Mesothelial cell of epicardium (in vitro differentiated cells): ENCODE measurements around the gene RAPGEF1. TPM values are rescaled to one million over a fixed set of nuclear protein-coding genes. Genes with fewer than 3 reads are reported as not detected.

Source experiments
- DNase-seq, 2 experiments: peaks; one replicate each; pipeline ENCODE4 v3.0.0; 2021; ENCODE audit warnings: low spot score in 2 of 2; ENCODE audit not compliant: unreplicated experiment in 2 of 2
- H3K27ac Mint-ChIP-seq: 2 replicates; pipeline ENCODE4 v1.8.0; 2021; ENCODE audit warnings: mixed read lengths
- H3K27me3 Mint-ChIP-seq: 2 replicates; pipeline ENCODE4 v1.8.0; 2021; ENCODE audit warnings: low read depth, mixed read lengths
- H3K36me3 Mint-ChIP-seq: 2 replicates; pipeline ENCODE4 v1.8.0; 2021; ENCODE audit warnings: mixed read lengths
- H3K4me1 Mint-ChIP-seq: 2 replicates; pipeline ENCODE4 v1.8.0; 2021; ENCODE audit warnings: mixed read lengths
- H3K4me3 Mint-ChIP-seq: 2 replicates; pipeline ENCODE4 v1.8.0; 2021; ENCODE audit warnings: mild to moderate bottlenecking, moderate library complexity, mixed read lengths
- H3K9me3 Mint-ChIP-seq: 2 replicates; pipeline ENCODE4 v1.8.0; 2021; ENCODE audit warnings: mixed read lengths
- total RNA-seq: library from RNA; stranded (reverse); gene quantifications from 3 replicates; pipeline ENCODE4 v1.2.1, GENCODE V29; 2021
- TF ChIP-seq, protein P1 (sequence below): fragments of 200-600 bp; sonication (generic); IDR thresholded peaks from one replicate; pipeline ENCODE4 v1.5.0; 2021; ENCODE audit warnings: antibody characterized with exemption; ENCODE audit not compliant: unreplicated experiment

Gene RAPGEF1
- total RNA-seq, 1 donor from 2014 or later: 50.4 TPM

DNA sequence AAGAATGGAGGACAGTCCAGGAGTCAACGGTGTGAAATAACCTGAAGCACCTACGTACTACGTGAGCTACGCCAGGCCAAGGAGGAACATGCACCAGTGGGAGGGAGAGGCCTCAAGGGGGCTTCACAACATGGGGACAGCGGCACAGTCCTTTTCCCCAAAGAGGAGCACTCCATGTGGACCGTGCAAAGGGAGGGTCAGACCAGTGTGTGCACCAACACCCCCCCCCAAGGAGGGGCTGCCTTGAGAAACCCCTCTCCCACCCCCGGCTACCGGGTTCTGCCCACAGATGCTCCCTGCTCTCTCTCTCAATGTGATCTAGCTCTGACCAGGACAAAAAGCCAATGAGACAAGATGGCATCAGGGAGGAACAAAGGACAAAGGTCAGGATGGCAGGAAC lies 126.0 kb downstream of the RAPGEF1 start:
- Mint-ChIP-seq H3K27me3 (no peaks in the 10 kb centered on the region), H3K36me3 (peaks cover 36% of the 10 kb centered on the region), H3K27ac (no peak overlapping the region), H3K9me3 (no peaks in the 10 kb centered on the region), H3K4me3 (no peak overlapping the region), H3K4me1 (peaks cover 29% of the 10 kb centered on the region)
- no peak for DNase-seq
- TF ChIP-seq, protein P1, sequence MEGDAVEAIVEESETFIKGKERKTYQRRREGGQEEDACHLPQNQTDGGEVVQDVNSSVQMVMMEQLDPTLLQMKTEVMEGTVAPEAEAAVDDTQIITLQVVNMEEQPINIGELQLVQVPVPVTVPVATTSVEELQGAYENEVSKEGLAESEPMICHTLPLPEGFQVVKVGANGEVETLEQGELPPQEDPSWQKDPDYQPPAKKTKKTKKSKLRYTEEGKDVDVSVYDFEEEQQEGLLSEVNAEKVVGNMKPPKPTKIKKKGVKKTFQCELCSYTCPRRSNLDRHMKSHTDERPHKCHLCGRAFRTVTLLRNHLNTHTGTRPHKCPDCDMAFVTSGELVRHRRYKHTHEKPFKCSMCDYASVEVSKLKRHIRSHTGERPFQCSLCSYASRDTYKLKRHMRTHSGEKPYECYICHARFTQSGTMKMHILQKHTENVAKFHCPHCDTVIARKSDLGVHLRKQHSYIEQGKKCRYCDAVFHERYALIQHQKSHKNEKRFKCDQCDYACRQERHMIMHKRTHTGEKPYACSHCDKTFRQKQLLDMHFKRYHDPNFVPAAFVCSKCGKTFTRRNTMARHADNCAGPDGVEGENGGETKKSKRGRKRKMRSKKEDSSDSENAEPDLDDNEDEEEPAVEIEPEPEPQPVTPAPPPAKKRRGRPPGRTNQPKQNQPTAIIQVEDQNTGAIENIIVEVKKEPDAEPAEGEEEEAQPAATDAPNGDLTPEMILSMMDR: no peak

DNA sequence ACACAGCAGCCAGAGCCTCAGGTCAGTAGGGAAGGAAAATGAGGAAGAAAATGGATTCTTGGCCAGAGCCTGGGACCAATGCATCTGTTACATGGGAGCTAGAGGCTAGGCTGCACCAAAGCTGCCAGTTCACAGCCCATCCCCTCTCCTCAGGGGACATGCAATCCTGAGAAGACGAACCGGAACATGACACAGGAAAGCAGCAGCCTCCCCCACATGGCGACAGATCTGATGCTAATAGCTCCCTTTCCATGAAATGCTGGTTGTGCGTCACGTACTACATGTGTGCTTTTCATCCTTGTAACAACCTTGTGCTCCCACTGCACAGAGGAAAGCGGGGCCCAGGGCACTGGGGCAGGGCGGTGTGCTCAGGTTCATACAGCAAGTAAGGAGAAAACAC lies 127.0 kb downstream of the RAPGEF1 start:
- Mint-ChIP-seq H3K4me3 (no peak overlapping the region), H3K4me1 (peaks cover 37% of the 10 kb centered on the region), H3K27me3 (no peaks in the 10 kb centered on the region), H3K9me3 (no peaks in the 10 kb centered on the region), H3K36me3 (peaks cover 25% of the 10 kb centered on the region), H3K27ac (no peak overlapping the region)
- DNase-seq: no peak
- TF ChIP-seq, protein P1: no peak

DNA sequence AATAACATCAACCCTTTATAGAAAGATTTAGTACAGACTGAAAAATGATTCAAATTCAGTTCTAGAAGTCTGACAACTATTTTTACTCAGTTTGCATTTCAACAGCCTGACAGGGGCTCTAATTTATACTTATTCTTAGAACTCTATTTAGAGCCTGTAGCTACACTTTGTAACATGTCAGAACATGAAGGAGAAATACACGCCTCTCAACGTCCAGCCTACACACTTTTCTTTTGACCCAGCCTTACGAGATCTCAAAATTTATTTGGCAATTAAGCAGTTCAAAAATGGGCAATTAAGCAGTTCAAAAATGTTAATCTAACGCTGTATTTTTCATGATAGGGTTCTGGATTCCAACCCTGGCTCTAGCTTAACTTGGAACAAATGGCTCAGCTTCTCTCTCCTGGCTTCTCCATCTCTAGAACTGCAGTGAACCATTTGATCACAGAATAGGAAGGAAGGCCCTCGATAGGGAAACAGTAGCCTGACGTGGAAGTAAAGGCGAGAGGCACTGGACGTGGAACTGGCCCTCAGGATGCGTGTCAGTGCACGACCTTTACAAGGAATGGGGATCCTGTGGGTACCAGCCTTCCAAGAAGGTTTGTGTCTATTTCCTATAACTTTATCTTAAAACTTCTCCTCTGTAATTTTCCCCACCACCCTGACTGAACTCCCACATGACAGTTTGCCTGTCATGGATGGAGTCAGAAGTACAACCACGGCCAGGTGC lies 128.1 kb downstream of the RAPGEF1 start:
- Mint-ChIP-seq H3K27ac (peak overlapping the region; percentile 35), H3K27me3 (no peaks in the 10 kb centered on the region), H3K4me1 (peaks cover 45% of the 10 kb centered on the region), H3K36me3 (peaks cover 18% of the 10 kb centered on the region), H3K9me3 (no peaks in the 10 kb centered on the region), H3K4me3 (no peak overlapping the region)
- no peak for DNase-seq
- TF ChIP-seq, protein P1: no peak

DNA sequence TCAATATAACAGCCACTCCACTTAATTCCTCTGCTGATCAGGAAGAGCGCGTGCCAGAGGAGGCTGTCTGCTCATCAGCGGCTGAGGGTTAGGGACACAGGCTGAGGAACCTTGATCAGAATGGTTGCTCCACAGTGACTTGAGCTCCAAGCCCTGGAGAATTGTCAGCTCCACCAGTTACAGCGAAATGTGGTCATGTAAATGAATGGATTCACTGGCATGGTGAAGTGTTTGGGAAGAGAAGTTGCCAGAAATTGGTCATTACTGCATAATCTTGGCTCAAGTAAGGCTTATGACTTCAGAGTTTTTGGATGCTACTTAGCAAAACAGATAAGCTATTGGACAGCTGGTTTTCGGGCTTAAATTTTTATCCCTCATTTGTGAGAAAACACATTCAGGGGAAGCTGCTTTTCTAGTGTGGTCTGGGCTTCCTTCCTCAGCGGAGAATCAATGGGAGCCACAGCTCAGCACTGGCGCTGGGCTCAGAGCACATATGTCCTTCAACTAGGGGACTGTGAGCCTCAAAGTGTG lies 129.6 kb downstream of the RAPGEF1 start:
- no peak for DNase-seq
- H3K27ac Mint-ChIP-seq: peak overlapping the region; percentile 99
- H3K9me3 Mint-ChIP-seq: no peaks in the 10 kb centered on the region
- H3K36me3 Mint-ChIP-seq: peaks cover 9% of the 10 kb centered on the region
- peaks cover 45% of the 10 kb centered on the region for H3K4me1 Mint-ChIP-seq
- no peak overlapping the region for H3K4me3 Mint-ChIP-seq
- H3K27me3 Mint-ChIP-seq: no peaks in the 10 kb centered on the region
- TF ChIP-seq, protein P1: no peak

DNA sequence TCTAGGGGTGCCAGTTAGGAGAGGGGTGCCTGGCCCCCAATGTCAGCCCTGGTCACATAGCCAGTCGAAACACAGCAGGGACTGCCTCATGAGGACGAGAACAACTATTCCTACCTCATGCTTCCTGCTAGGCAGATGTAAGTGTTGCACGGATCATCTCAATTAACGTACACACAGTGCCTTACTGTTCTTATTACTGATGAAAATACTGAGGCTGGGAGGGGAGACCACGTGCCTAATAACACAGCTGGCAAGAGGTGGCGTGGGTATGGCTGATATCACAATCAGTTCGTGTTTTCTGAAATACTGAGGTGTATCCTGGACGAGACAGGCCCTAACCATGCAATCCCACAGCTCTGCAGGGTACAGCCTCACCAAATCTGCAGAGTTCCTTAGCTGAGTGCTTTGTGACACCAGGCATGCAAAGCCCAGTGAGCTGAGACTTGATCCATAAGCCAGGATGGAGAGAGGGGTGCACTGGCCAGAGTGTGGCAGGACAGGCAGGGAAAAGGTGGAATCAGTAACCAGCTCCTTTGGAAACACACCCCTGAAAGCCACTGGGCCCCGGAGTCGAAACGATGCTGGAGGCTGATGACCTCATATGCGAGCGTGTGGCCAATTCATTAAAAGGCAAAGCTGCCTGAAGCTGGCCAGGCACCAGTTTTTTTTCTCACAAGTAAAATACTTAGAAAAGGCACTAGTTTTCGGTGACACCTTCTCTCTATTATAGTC lies 130.6 kb downstream of the RAPGEF1 start:
- peaks cover 45% of the 10 kb centered on the region for H3K4me1 Mint-ChIP-seq
- TF ChIP-seq, protein P1: no peak
- no peak for DNase-seq
- H3K27me3 Mint-ChIP-seq: no peaks in the 10 kb centered on the region
- peaks cover 10% of the 10 kb centered on the region for H3K36me3 Mint-ChIP-seq
- peak overlapping the region; percentile 30 for H3K4me3 Mint-ChIP-seq
- peak overlapping the region; percentile 99 for H3K27ac Mint-ChIP-seq
- no peaks in the 10 kb centered on the region for H3K9me3 Mint-ChIP-seq
